ENCODE measurements around the gene ACSM4.

The ACSM4 gene

DNA sequence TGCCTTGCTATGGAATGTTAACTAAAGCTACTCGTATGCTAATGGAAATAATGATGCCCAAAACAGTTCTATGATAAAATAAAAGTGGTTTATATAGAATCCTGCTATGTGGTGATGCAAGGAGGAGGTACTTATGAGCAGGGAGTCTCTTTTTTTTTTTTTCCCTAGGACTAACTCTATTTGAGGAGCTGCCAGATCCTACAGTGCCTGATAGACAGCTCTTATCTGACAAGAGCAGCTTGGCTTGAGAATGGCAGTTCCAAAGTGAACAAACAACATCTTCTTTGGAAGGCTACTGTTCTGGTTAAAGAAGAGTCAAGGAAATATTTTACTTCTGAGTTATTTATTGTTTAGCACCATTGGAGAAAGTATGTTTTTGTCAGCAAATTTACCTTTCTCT lies 10.2 kb upstream of the ACSM4 start:
- TF ChIP-seq CTCF (IDR thresholded peaks at IDR 0.05; ENCODE audit: poor library complexity, severe bottlenecking) = no peak
- ATAC-seq (ENCODE audit: low read depth) (no peak), DNase-seq (ENCODE audit: low spot score) (no peak)
- no peak overlapping the region for H3K4me3 ChIP-seq (ENCODE audit: severe bottlenecking)
- no peak overlapping the region for H3K27ac ChIP-seq (ENCODE audit: poor library complexity, severe bottlenecking)
- no peaks in the 10 kb centered on the region for H3K36me3 ChIP-seq (ENCODE audit: low read depth)
- no peaks in the 10 kb centered on the region for H3K9me3 ChIP-seq (ENCODE audit: severe bottlenecking)
- H3K4me1 ChIP-seq (ENCODE audit: insufficient read depth, poor library complexity, severe bottlenecking) = no peaks in the 10 kb centered on the region
- peaks cover 12% of the 10 kb centered on the region for H3K27me3 ChIP-seq (ENCODE audit: insufficient read depth, poor library complexity, severe bottlenecking)

DNA sequence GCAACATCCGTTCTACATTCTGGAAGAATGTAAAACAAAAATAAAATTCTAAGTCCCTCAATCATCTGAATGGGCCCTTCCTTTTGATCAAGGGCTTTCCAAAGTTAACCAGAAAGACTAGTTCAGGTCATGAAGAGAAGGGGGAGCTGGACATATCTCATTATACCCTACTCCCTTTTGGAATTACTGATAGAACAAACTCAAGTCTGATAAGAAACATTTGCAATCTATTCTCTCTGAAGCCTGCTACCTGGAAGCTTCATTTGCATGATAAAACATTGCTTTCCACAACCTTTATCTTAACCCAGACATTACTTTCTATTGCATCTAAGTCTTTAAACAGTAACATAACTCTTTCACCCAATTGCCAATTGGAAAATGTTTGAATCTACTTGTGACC lies 8.3 kb upstream of the ACSM4 start:
- Histone ChIP-seq H3K9me3 (ENCODE audit: severe bottlenecking) (no peaks in the 10 kb centered on the region), H3K36me3 (ENCODE audit: low read depth) (no peaks in the 10 kb centered on the region), H3K27ac (ENCODE audit: poor library complexity, severe bottlenecking) (no peak overlapping the region), H3K4me1 (ENCODE audit: insufficient read depth, poor library complexity, severe bottlenecking) (no peaks in the 10 kb centered on the region), H3K27me3 (ENCODE audit: insufficient read depth, poor library complexity, severe bottlenecking) (peaks cover 12% of the 10 kb centered on the region), H3K4me3 (ENCODE audit: severe bottlenecking) (no peak overlapping the region)
- no peak for DNase-seq (ENCODE audit: low spot score)
- no peak for TF ChIP-seq CTCF (IDR thresholded peaks at IDR 0.05; ENCODE audit: poor library complexity, severe bottlenecking)
- ATAC-seq (ENCODE audit: low read depth) = no peak

DNA sequence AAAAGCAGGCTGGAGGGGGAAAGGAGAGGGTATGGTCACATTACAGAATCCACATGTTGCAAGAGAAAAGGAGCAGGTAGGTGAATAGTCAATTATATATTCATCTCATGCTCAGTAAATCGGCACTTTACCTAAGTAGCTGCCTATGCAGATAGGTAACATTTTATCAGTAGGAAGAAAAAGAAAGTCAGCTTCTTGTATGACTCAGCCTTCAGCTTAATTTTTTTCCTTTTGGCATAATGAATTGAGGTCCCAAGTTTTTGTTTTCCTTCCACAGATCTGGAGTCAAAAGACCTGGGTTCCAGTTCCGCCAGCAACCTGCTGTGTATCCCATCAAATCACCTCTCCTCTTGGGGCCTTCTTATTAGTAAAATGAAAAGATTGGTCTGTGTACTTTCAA lies 6.0 kb upstream of the ACSM4 start:
- DNase-seq (ENCODE audit: low spot score) = no peak
- Histone ChIP-seq H3K9me3 (ENCODE audit: severe bottlenecking) (no peaks in the 10 kb centered on the region), H3K4me1 (ENCODE audit: insufficient read depth, poor library complexity, severe bottlenecking) (no peaks in the 10 kb centered on the region), H3K36me3 (ENCODE audit: low read depth) (no peaks in the 10 kb centered on the region), H3K27me3 (ENCODE audit: insufficient read depth, poor library complexity, severe bottlenecking) (peaks cover 12% of the 10 kb centered on the region), H3K27ac (ENCODE audit: poor library complexity, severe bottlenecking) (no peak overlapping the region), H3K4me3 (ENCODE audit: severe bottlenecking) (no peak overlapping the region)
- ATAC-seq (ENCODE audit: low read depth) = no peak
- no peak for TF ChIP-seq CTCF (IDR thresholded peaks at IDR 0.05; ENCODE audit: poor library complexity, severe bottlenecking)

DNA sequence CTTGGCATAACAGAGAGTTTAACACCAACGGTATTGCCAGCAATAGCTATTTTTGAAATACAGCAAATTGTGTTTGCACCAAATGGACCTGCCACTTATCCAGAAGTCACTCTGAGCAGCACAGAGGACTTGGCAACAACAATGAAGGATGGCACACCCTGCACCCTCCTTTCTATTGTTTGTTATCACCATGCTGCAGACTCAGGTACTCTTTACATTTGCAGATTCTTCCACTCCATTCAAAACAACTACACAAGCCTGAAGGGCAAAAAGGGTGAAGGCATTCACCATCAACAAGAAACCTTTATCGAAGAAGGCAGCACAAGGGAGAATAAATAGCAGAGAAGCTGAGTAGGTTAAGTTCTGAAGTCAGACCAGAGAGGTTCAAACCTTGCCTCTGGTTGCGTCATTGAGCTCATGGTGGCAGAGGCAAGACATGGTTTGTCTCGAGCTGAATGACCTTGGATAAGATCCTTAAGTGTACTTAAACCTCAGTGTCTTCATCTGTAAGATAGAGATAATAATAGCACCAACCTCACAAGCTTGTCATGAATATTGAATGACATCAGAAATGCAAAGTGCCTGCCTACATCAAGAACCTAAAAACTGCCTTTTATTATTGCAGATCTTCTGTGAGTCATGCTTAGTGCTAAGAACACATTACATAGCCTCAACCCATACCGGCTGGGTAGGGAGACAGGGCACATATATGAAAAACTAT lies 1.4 kb upstream of the ACSM4 start:
- H3K4me1 ChIP-seq (ENCODE audit: insufficient read depth, poor library complexity, severe bottlenecking) = no peaks in the 10 kb centered on the region
- H3K27me3 ChIP-seq (ENCODE audit: insufficient read depth, poor library complexity, severe bottlenecking) = peaks cover 1% of the 10 kb centered on the region
- H3K9me3 ChIP-seq (ENCODE audit: severe bottlenecking) = no peaks in the 10 kb centered on the region
- DNase-seq (ENCODE audit: low spot score) (no peak), ATAC-seq (ENCODE audit: low read depth) (no peak)
- no peak overlapping the region for H3K4me3 ChIP-seq (ENCODE audit: severe bottlenecking)
- no peak for TF ChIP-seq CTCF (IDR thresholded peaks at IDR 0.05; ENCODE audit: poor library complexity, severe bottlenecking)
- no peaks in the 10 kb centered on the region for H3K36me3 ChIP-seq (ENCODE audit: low read depth)
- H3K27ac ChIP-seq (ENCODE audit: poor library complexity, severe bottlenecking) = no peak overlapping the region

GRCh38 chr12:7303230-7303629 lies 642 bp upstream of the ACSM4 start:
- H3K27me3 ChIP-seq (ENCODE audit: insufficient read depth, poor library complexity, severe bottlenecking) = no peaks in the 10 kb centered on the region
- no peaks in the 10 kb centered on the region for H3K9me3 ChIP-seq (ENCODE audit: severe bottlenecking)
- H3K36me3 ChIP-seq (ENCODE audit: low read depth) = no peaks in the 10 kb centered on the region
- ATAC-seq (ENCODE audit: low read depth) (no peak), DNase-seq (ENCODE audit: low spot score) (no peak)
- no peaks in the 10 kb centered on the region for H3K4me1 ChIP-seq (ENCODE audit: insufficient read depth, poor library complexity, severe bottlenecking)
- TF ChIP-seq CTCF (IDR thresholded peaks at IDR 0.05; ENCODE audit: poor library complexity, severe bottlenecking) = no peak
- H3K27ac ChIP-seq (ENCODE audit: poor library complexity, severe bottlenecking) = no peak overlapping the region
- no peak overlapping the region for H3K4me3 ChIP-seq (ENCODE audit: severe bottlenecking)

Measured in RWPE2 (cell line).